ENCODE results near the gene SURF6. TPM values are rescaled to one million over a fixed set of nuclear protein-coding genes. Genes with fewer than 3 reads are reported as not detected.

The SURF6 gene
- total and polyA plus RNA-seq, 8 donors = 5.8 to 19.8 (median 9.8) TPM

GRCh38 chr9:133349965-133350616, 14.1 kb upstream of the SURF6 start:
- no peaks in the 10 kb centered on the region for H3K27me3 ChIP-seq
- no peak for TF ChIP-seq CTCF (IDR thresholded peaks at IDR 0.05)
- ATAC-seq = no peak
- H3K4me1 ChIP-seq = peaks cover 7 to 16% (median 9%) of the 10 kb centered on the region in 3 donors
- no peaks in the 10 kb centered on the region for H3K9me3 ChIP-seq
- H3K4me3 ChIP-seq = peak overlapping the region in 2 of 4 donors; percentile 63 to 98
- peaks cover 13 to 38% (median 32%) of the 10 kb centered on the region in 3 donors for H3K36me3 ChIP-seq
- intact Hi-C loops (cut with DNase I) = loop anchor here in 1 of 3 donors (10.0 kb wide), 1 partner anchor 305 kb away; no protein-coding TSS in a partner anchor
- no peak overlapping the region for H3K27ac ChIP-seq
- no peak for FAIRE-seq
- peak in 1 of 6 donors; percentile 31 for DNase-seq
- 65 to 78% methylated on average over 15 of the region's 15 CpGs for WGBS, 2 donors

- Histone ChIP-seq H3K4me3 (peak overlapping the region; percentile 63 to 98 (median 90)), H3K27ac (peak overlapping the region; percentile 73 to 93 (median 84)), H3K36me3 (peaks cover 13 to 45% (median 34%) of the 10 kb centered on the region in 3 donors), H3K27me3 (no peaks in the 10 kb centered on the region), H3K4me1 (peaks cover 6 to 15% (median 8%) of the 10 kb centered on the region in 3 donors), H3K9me3 (no peaks in the 10 kb centered on the region)
- ATAC-seq (peak in 1 of 4 donors; percentile 1), DNase-seq (no peak), FAIRE-seq (no peak)
- 5 to 8% methylated on average over 25 of the region's 25 CpGs for WGBS, 2 donors
- no peak for TF ChIP-seq CTCF (IDR thresholded peaks at IDR 0.05)
- intact Hi-C loops (cut with DNase I) = no loop called here
Observed at GRCh38 chr9:133348718-133349573, 13.0 kb upstream of the SURF6 start.

GRCh38 chr9:133347985-133348717, 12.2 kb upstream of the SURF6 start, which contains the start of the genes MED22 and RPL7A:
MED22 (minus strand) TSS chr9:133348131; CDS start chr9:133346662, 1,469 bp downstream.
RPL7A (plus strand) TSS chr9:133348218; CDS start chr9:133348244, 26 bp downstream.
- no peak for FAIRE-seq
- Histone ChIP-seq H3K4me3 (peak within 1 kb of the TSS; percentile 63 to 98 (median 90)), H3K27me3 (no peaks in the 10 kb centered on the region), H3K4me1 (peaks cover 6 to 15% (median 8%) of the 10 kb centered on the region in 3 donors), H3K27ac (peak within 1 kb of the TSS; percentile 73 to 93 (median 84)), H3K9me3 (no peaks in the 10 kb centered on the region), H3K36me3 (peaks cover 13 to 50% (median 40%) of the 10 kb centered on the region in 3 donors)
- peak; percentile 88 to 95 (median 92) for DNase-seq
- intact Hi-C loops (cut with DNase I) = no loop called here
- 0% methylated on average over 59 to 64 of the region's 64 CpGs for WGBS, 2 donors
- TF ChIP-seq CTCF (IDR thresholded peaks at IDR 0.05) = no peak
- ATAC-seq = peak; percentile 90 to 94 (median 92)

GRCh38 chr9:133347515-133347984, 11.6 kb upstream of the SURF6 start:
- H3K27me3 ChIP-seq = no peaks in the 10 kb centered on the region
- peak in 2 of 6 donors; percentile 60 to 70 for DNase-seq
- peaks cover 6 to 15% (median 8%) of the 10 kb centered on the region in 3 donors for H3K4me1 ChIP-seq
- H3K27ac ChIP-seq = peak overlapping the region; percentile 73 to 93 (median 84)
- peaks cover 13 to 50% (median 39%) of the 10 kb centered on the region in 3 donors for H3K36me3 ChIP-seq
- no peak for FAIRE-seq
- H3K9me3 ChIP-seq = no peaks in the 10 kb centered on the region
- intact Hi-C loops (cut with DNase I) = no loop called here
- no peak for TF ChIP-seq CTCF (IDR thresholded peaks at IDR 0.05)
- peak overlapping the region; percentile 63 to 98 (median 90) for H3K4me3 ChIP-seq
- peak; percentile 46 to 71 (median 62) for ATAC-seq
- WGBS, 2 donors = 1% methylated on average over 40 of the region's 41 CpGs

All from pancreas (tissue), 10 donors.